ENCODE results near the gene PAPOLA. TPM values are rescaled to one million over a fixed set of nuclear protein-coding genes. Genes with fewer than 3 reads are reported as not detected.

The PAPOLA gene
- total and polyA plus RNA-seq, 9 of the 15 experiments (the other 6 are each of a cell fraction or from before 2014, with no cell fraction given): 51.1 to 199 (median 95.8) TPM

- TF ChIP-seq CHAMP1 (IDR thresholded peaks at IDR 0.05) (no peak), KLF13 (tag; IDR thresholded peaks at IDR 0.05; ENCODE audit: borderline replicate concordance, low read depth) (no peak), U2AF1 (optimal IDR thresholded peaks at IDR 0.05; ENCODE audit: low read depth, low read length) (no peak), ZNF395 (CRISPR knock-in tag; IDR thresholded peaks at IDR 0.05) (no peak)
These were observed 7.4 kb downstream of the PAPOLA start (continued) for GRCh38 chr14:96509457-96510090.

GRCh38 chr14:96511146-96511545 is 9.0 kb downstream of the PAPOLA start:
- Histone ChIP-seq H3K4me2 (ENCODE audit: insufficient read depth, low read length) (no peak overlapping the region), H3K79me2 (ENCODE audit: control insufficient read depth, insufficient read depth, low read length) (peaks cover 99% of the 10 kb centered on the region), H3K4me3 (no peak overlapping the region), H3K27ac (ENCODE audit: extremely low read depth, low read depth, low read length) (no peak overlapping the region), H3K9me1 (ENCODE audit: control insufficient read depth, insufficient read depth, low read length) (no peaks in the 10 kb centered on the region), H2AFZ (ENCODE audit: low read depth, low read length) (no peak overlapping the region), H3K36me3 (ENCODE audit: control insufficient read depth, insufficient read depth, low read length) (peaks cover 5% of the 10 kb centered on the region; the same call in 1 of the 3 replicates), H4K20me1 (replicated peaks; ENCODE audit: control insufficient read depth, insufficient read depth, low read length) (peaks cover 38% of the 10 kb centered on the region), H3K9me3 (replicated peaks; ENCODE audit: control insufficient read depth, insufficient read depth, low read depth, low read length) (no peaks in the 10 kb centered on the region), H3K9ac (ENCODE audit: insufficient read depth in 1 of 2, low read depth in 2 of 2, low read length in 2 of 2) (no peak overlapping the region), H3K27me3 (ENCODE audit: control insufficient read depth in 2 of 2, insufficient read depth in 2 of 2, low read length in 2 of 2) (no peaks in the 10 kb centered on the region), H3K4me1 (replicated peaks in 1 of 2; ENCODE audit: control insufficient read depth in 2 of 2, insufficient read depth in 2 of 2, low read length in 2 of 2) (peaks cover 3 to 8% of the 10 kb centered on the region in 2 experiments; a peak in 1 of 5 replicates)
- DNase-seq (ENCODE audit: extremely low read depth in 1 of 4, low spot score in 3 of 4) (no peak), FAIRE-seq (no peak), ATAC-seq (no peak)
- BruUV-seq (replicated peaks): no TSS peak
- ChIA-PET CTCF (ENCODE audit: low intra/inter-chr PET ratio) (no interaction called here), POLR2A (no interaction called here)
- in situ Hi-C loops (cut with MboI): no loop called here
- TF ChIP-seq JUND (IDR thresholded peaks at IDR 0.05; ENCODE audit: borderline replicate concordance, low read depth, low read length): no peak
- TF ChIP-seq JUND (tag; IDR thresholded peaks at IDR 0.05; ENCODE audit: borderline replicate concordance, low read depth, low read length): no peak
- 0 out of 2 replicates have a peak, but pooled peaks have one; percentile 22 for TF ChIP-seq ZNF121 (CRISPR knock-in tag; conservative IDR thresholded peaks at IDR 0.05)
- TF ChIP-seq NFIC (IDR thresholded peaks at IDR 0.05): no peak
- no peak for TF ChIP-seq PPARD (CRISPR knock-in tag; IDR thresholded peaks at IDR 0.05)
- no peak for TF ChIP-seq ZNF780A (CRISPR knock-in tag; IDR thresholded peaks at IDR 0.05)
- WGBS (ENCODE audit: insufficient coverage, low coverage, missing lambda C conversion rate): 80% methylated on average over 7 of the region's 7 CpGs
- intact Hi-C loops (cut with micrococcal nuclease): no loop called here

Measured in K562 (cell line).